Esophagus muscularis mucosa (tissue), 3 donors: ENCODE data around the gene GDA.

Source experiments
- POLR2A ChIP-seq: fragments of 450-650 bp; IDR thresholded peaks from one replicate; pipeline ENCODE4 v1.6.1; 2017; ENCODE audit warnings: antibody characterized with exemption, moderate library complexity, mild to moderate bottlenecking, low read depth
- POLR2AphosphoS5 ChIP-seq, 2 donors: sonication (generic); formaldehyde crosslinking; IDR thresholded peaks; one replicate each; pipeline ENCODE4 v1.6.1; 2017; ENCODE audit warnings: antibody characterized with exemption in 2 of 2
- TF ChIP-seq, protein P1 (sequence below), 3 experiments: fragments of 200-600 bp in 2 of 3; fragments of 450-650 bp in 1 of 3; sonication (generic) in 2 of 3; IDR thresholded peaks; one replicate each; pipeline ENCODE4 v1.5.1; 2017 to 2019; ENCODE audit warnings: antibody characterized with exemption in 3 of 3, mild to moderate bottlenecking in 2 of 3, moderate library complexity in 1 of 3

DNA sequence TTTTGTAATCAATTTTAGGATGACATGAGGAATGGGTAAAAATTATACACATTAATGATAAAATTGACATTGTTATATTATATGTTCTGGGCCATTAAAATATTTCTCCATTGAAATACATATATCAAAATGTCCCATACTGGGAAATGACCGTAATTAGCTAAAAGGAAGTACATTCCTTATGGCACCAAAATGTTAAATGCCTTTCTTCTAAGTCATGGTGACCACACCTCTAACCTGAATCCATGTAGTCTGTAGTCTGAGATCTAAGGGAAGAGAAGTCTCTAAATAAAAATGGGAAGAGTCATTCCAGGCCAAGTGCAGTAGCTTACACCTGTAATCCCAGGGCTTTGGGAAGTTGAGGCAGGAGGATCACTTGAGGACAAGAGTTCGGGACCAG, 10.0 kb upstream of the GDA start:
- TF ChIP-seq POLR2AphosphoS5 (IDR thresholded peaks at IDR 0.05): no peak
- TF ChIP-seq POLR2A: no peak
- TF ChIP-seq, protein P1, sequence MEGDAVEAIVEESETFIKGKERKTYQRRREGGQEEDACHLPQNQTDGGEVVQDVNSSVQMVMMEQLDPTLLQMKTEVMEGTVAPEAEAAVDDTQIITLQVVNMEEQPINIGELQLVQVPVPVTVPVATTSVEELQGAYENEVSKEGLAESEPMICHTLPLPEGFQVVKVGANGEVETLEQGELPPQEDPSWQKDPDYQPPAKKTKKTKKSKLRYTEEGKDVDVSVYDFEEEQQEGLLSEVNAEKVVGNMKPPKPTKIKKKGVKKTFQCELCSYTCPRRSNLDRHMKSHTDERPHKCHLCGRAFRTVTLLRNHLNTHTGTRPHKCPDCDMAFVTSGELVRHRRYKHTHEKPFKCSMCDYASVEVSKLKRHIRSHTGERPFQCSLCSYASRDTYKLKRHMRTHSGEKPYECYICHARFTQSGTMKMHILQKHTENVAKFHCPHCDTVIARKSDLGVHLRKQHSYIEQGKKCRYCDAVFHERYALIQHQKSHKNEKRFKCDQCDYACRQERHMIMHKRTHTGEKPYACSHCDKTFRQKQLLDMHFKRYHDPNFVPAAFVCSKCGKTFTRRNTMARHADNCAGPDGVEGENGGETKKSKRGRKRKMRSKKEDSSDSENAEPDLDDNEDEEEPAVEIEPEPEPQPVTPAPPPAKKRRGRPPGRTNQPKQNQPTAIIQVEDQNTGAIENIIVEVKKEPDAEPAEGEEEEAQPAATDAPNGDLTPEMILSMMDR (IDR thresholded peaks at IDR 0.05): no peak
